HG02571 (cell line): ENCODE data around the gene AGBL1.

Source experiments
- ATAC-seq: cut with Tn5 transposase; IDR thresholded peaks from one replicate; pipeline ENCODE4 v1.9.1; 2021; ENCODE audit warnings: mild to moderate bottlenecking, moderate library complexity; ENCODE audit not compliant: unreplicated experiment

Gene AGBL1

DNA sequence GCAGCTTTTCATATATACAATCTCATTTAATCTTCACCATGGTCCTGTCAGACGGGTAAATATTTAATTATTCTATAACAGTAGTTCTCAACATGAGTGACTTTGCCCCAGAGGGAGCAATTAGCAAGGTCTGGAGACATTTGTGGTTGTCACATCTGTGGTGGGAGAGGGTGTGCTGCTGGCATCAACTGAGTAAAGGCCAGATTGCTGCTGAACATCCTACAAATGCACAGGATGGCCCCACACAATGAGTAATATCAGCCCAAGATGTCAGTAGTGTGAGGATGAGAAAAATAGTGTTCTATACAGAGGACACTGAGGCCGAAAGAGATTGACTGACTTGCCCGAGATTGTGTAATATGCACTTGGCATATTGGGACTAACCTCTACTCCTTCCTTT, 156.0 kb downstream of the AGBL1 start:
- no peak for ATAC-seq

GRCh38 chr15:86236356-86237110, 156.9 kb downstream of the AGBL1 start:
- ATAC-seq: no peak

- no peak for ATAC-seq
Observed at GRCh38 chr15:86237111-86237500, 157.4 kb downstream of the AGBL1 start.

- no peak for ATAC-seq
Observed at GRCh38 chr15:86247249-86247955, 167.7 kb downstream of the AGBL1 start.

DNA sequence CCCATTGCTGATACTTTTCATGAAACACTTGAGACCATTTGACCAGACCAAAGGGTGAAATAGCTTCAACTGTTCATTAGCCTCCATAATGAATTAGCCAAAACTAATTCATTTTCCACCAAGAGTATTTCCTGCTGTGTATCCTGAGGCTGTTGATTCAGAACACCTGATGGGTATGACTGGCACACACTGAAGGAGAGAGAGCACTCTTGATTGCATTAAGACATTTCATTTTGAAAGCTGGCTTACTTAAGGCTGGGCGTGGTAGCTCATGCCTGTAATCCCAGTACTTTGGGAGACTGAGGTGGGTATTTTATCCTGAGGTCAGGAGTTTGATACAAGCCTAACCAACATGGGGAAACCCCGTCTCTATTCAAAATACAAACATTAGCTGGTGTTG, 175.6 kb downstream of the AGBL1 start:
- ATAC-seq: no peak

DNA sequence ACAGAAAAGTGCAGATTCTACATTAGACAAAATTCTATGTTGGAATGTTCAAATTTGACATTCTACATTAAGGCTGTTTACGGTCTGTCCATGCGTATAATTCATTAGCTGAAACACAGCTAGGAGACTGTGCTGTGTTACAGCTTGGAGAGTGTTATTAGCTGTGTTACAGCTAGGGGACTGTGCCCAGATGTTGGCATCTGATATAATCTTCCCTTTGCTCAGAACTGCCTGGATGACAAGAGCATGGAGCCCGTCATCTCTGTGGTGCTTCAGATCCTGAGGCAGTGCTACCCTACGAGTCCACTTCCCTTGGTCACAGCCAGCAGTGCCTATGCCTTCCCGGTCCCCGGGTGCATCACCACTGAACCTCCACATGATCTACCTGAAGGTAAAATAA, 177.0 kb downstream of the AGBL1 start:
- no peak for ATAC-seq

DNA sequence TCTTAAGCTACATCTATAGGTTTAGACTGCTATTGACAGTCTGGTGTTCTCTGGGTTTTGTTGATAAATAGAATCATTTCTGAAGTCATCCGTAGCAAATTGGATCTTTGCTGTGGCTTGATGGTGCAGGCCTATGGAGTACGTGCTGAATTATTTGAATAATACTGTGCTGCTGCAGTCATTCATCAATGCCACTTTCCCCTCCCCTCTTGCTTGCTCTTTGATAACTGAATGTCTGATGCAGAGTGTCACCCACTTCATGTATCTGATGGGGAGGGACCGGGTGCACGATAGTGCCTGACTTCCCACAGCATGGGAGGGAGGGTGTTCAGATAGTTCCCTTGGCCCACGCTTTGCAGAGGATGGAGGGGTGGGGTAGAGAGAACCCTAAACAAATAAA, 179.9 kb downstream of the AGBL1 start:
- no peak for ATAC-seq

DNA sequence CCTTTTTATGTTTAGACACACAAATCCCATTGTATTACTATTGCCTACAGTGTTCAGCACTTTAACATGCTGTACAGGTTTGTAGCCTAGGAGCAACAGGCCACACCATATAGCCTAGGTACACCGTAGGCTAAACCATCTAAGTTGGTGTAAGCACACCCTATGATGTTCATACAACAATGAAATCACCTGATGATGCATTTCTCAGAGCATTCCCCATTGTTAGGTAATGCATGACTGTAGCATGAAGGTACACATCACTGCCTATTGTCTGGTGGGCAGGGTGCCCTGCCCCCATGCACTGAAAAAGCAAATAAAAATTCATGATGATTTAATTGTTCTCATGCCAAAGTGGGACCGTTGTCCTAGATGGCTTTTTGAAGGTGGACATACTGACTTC, 183.6 kb downstream of the AGBL1 start:
- ATAC-seq: no peak

DNA sequence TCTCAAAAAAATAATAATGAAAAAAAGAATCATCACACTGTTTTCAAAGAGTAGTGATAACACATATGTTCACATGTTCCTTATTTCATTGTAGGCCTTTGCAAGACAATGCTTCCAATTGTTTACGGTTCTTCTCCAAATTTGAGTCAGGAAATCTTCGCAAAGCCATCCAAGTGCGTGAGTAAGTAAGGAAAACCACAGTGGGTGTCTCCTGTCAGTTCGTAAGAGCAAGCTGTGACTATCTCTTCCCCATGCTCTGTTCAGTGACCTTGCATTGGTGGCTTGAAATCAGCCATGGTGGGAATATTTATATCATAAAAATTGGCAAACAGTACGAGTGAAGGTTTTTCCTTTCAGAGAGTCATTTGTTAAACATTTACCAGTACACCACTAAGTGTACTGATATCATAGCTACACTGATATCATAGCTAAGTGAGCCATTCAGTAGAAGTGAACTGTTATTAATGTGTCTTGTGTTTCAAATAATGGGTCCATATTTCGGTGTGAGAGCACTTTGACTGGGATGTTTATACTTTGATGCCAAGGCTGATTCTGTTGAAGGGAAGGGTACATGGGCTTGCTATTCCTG, 187.3 kb downstream of the AGBL1 start:
- no peak for ATAC-seq

DNA sequence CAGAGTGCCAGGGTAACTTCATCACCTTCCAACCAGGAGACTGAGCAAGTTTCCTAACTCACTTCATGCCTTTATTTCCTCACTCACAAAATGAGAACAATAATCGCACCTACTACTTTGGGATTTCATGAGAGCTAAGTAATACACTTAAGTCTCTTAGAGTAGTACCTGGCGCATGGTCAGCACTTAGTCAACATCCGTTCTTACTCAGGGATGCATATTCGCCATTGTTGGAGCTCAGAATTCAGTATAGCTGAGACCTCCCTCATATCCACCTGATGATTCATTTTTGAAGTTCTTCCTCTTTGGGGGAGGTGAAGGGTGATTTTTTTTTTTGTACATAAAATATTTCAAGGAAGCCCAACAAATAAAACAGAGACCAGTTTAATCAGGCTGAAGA, 188.2 kb downstream of the AGBL1 start:
- ATAC-seq: no peak

GRCh38 chr15:86268558-86268957, 188.9 kb downstream of the AGBL1 start:
- ATAC-seq: no peak

- no peak for ATAC-seq
Observed at GRCh38 chr15:86273309-86273708, 193.6 kb downstream of the AGBL1 start.

DNA sequence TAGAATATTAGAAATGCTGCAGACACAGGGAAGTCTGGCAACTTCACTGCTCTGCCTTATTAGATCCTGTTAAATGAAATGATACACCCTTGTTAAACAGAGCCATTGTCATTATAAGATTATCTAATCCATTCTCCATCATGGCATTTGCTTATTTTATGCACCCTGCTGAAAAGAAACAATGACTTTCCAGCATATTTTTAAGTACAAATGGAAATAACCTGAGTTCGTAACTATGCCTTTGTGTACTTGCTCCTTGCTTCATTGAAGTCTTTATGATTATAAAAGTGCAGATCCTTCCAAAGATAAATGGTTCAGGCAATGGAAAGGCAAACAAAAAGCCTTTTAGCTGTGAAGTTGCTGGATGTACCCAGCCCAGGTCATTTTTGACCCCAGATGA, 195.7 kb downstream of the AGBL1 start:
- no peak for ATAC-seq

- ATAC-seq: no peak
Observed at GRCh38 chr15:86278586-86278985, 198.9 kb downstream of the AGBL1 start.

GRCh38 chr15:86284635-86285034, 205.0 kb downstream of the AGBL1 start:
- no peak for ATAC-seq

DNA sequence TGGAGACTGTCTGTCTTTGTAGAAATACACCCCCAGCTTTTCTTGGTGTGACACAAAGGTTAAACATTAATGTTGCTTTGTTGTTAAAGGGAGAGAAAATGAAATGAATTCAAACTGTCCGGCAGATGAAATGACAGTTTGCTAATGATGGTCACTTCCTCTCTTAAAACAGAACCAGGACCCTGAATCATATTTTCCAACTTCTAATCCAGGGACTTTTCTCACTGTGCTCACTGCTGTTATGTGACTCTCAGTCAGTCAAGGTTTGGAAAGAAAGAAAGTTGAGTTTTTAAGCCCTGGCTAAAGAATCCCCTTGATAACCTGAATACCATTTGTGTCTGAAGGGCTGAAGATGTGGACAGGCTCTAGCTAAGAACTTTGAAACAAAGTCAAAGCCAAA, 215.8 kb downstream of the AGBL1 start:
- no peak for ATAC-seq

GRCh38 chr15:86296769-86297168, 217.1 kb downstream of the AGBL1 start:
- ATAC-seq: no peak

DNA sequence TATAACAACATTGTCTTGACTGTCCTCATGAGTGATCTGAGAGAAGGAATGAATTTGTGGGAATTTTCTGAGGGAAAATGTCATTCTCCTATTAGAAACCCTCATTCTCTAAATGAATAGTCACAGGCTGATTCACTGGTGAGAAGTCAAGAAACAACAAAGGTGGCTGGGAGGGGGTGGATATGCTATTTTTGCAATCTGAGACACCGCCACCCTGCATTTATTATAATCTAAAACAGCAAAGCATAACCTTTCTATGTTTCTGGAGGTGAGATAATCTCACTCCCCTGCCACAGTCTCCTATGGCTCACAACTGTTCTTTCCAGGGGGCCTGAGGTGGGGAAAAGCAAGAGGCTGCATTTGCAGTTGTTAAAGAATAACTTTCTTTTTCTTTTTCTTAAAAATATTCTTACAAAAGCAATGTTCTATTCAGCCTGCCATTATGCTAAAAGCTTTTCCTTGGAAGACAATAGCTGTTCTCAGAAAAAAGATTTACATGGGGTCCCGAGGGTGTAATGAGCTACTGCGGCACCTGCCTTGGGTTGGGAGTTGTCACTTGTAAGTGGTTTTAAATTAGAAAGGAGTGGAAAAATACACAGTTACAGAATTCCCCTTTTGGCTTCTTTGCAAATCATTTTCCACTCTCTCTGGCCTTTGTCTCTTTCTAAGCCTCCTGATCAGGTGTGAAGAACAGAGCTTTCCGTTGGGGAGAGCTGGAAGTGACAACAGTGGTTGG, 220.9 kb downstream of the AGBL1 start:
- no peak for ATAC-seq

DNA sequence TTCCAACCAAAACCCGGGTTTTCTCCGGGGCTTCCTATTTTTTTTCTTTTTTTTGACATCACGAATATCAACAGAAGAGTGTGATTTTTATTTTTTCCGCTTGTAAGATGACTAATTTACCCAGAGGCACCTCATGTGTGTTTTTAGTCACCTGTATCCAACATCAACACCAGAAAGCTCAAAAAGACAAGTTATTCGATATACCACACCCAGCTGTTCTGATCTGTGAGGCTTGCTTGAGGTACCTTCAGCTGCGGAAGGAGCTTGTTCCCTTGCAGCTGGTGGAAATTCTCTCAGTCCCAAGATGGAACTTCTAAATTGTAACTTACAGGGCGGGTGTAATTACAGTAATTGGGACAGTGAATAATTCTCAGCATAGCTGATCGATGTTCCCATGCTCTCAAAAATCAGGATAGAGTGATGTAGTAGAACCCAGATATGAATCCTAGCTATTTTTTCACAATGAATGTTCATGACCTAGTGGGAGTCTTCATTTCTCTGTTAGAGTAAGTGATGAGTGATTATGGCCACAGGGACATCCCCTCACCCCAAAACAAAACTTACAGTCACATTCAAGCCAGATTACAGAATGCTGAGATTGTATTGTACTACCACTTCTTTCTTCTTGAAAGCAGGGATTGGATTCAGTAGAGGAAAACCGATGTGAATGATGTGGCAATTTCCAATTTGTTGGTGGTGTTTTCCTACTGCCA, 232.1 kb downstream of the AGBL1 start:
- ATAC-seq: no peak

GRCh38 chr15:86312486-86312885, 232.8 kb downstream of the AGBL1 start:
- ATAC-seq: no peak

DNA sequence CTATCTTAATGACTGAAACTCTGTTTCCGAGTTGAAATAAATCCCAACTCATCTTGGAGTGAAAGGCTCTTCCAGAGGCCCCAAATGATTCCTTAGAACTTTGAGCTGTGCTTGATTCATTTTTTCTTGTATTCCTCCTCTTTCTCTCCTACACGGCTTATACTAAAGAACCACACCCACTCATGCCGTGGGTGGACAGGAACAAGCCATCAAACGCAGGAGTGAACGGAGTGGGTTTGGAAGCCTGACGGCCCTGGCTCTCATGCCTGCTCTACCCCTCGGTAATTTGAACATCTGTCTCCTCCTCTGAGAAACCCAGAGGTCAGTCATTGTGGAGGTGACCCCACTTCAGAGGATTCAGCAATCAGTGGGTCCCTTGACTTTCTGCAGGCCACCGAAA, 236.5 kb downstream of the AGBL1 start:
- no peak for ATAC-seq
